ENCODE measurements around the gene CDK5RAP3.

GRCh38 chr17:47931848-47932247, 39.1 kb upstream of the CDK5RAP3 start:
- TF ChIP-seq CTCF (conservative IDR thresholded peaks at IDR 0.05 in 1 of 2, IDR thresholded peaks at IDR 0.05 in 1 of 2; ENCODE audit: low read depth in 1 of 2, low read length in 2 of 2) = no peak
- no peak for TF ChIP-seq EZH2 (IDR thresholded peaks at IDR 0.05; ENCODE audit: low read length, missing control alignments)
